MCF 10A (cell line): ENCODE results near the gene SLIT3. TPM values are rescaled to one million over a fixed set of nuclear protein-coding genes. Genes with fewer than 3 reads are reported as not detected.

Experiments used
- BruUV-seq: library from RNA; stranded (reverse); fragments of 400-500 nt; replicated peaks from 2 replicates; lab custom pipeline; 2021; lab: Mats Ljungman, UMichigan
- CTCF ChIA-PET: fragments of 300-600 bp; sonication (Branson Sonifier 250); formaldehyde crosslinking; extraction: SDS; loops from one replicate; lab custom pipeline; 2021; ENCODE audit warnings: antibody characterized with exemption, inconsistent platforms; lab: Yijun Ruan, JAX
- POLR2A ChIA-PET: fragments of 300-600, 350-650 bp; sonication (Branson Sonifier 250); formaldehyde crosslinking; extraction: SDS; loops from one replicate; lab custom pipeline; 2020; ENCODE audit warnings: antibody characterized with exemption, inconsistent platforms; lab: Yijun Ruan, JAX
- DNase-seq: peaks from one replicate; pipeline ENCODE4 v3.0.0-alpha.2; 2018; ENCODE audit not compliant: unreplicated experiment
- H3K27ac Mint-ChIP-seq: one replicate; pipeline ENCODE4 v1.8.0; 2022; ENCODE audit warnings: mild to moderate bottlenecking, low read depth, mixed read lengths; ENCODE audit not compliant: unreplicated experiment
- H3K27me3 Mint-ChIP-seq: one replicate; pipeline ENCODE4 v1.8.0; 2022; ENCODE audit warnings: mixed read lengths; ENCODE audit not compliant: insufficient read depth, unreplicated experiment
- H3K36me3 Mint-ChIP-seq: one replicate; pipeline ENCODE4 v1.8.0; 2022; ENCODE audit warnings: mild to moderate bottlenecking, moderate library complexity, mixed read lengths; ENCODE audit not compliant: insufficient read depth, unreplicated experiment
- H3K4me1 Mint-ChIP-seq: one replicate; pipeline ENCODE4 v1.8.0; 2022; ENCODE audit warnings: mixed read lengths; ENCODE audit not compliant: insufficient read depth, unreplicated experiment
- H3K4me3 Mint-ChIP-seq: one replicate; pipeline ENCODE4 v1.8.0; 2022; ENCODE audit warnings: mild to moderate bottlenecking, moderate library complexity, mixed read lengths; ENCODE audit not compliant: unreplicated experiment
- H3K9me3 Mint-ChIP-seq: one replicate; pipeline ENCODE4 v1.8.0; 2022; ENCODE audit warnings: mixed read lengths; ENCODE audit not compliant: unreplicated experiment
- CTCF ChIP-seq: fragments of 200-600 bp; IDR thresholded peaks from one replicate; pipeline ENCODE4 v1.8.0; 2022; ENCODE audit warnings: antibody characterized with exemption, mild to moderate bottlenecking; ENCODE audit not compliant: unreplicated experiment
- intact Hi-C: fragments of 100-400 bp; cut with micrococcal nuclease; formaldehyde crosslinking; loops from 2 replicates; pipeline ENCODE4 v1.14.1; 2022
- total RNA-seq: library from RNA; stranded (reverse); gene quantifications from 2 replicates; pipeline ENCODE4 v1.2.3, GENCODE V29; 2022

Gene SLIT3
- total RNA-seq, 1 experiment from 2014 or later = 0.89 TPM

DNA sequence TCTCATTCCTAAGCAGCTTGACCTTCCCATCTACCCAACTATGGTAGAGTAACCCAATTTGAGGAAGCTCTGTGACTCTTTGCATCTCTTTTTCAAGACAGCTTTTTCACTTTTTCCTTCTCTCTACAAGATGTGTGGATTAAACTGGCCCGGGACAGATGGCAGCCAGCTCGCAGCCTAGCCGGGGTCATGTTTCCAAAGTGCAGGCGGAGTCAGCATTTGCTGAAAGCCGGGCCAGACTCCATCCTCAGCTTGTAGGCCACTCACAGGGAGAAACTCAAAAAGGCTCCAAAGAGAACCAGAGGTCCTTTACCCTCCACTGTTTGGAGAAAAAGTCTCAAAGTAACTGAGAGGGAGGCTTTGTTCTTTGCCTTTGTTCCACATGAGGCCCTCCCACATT, 435.0 kb downstream of the SLIT3 start:
- ChIA-PET CTCF (interaction anchor here (0.7 kb wide), 1 partner anchor 819 kb away, joined by 3 read pairs; no protein-coding TSS in a partner anchor), POLR2A (no interaction called here)
- Mint-ChIP-seq H3K27me3 (no peaks in the 10 kb centered on the region), H3K27ac (no peak overlapping the region), H3K36me3 (no peaks in the 10 kb centered on the region), H3K4me3 (no peak overlapping the region), H3K4me1 (no peaks in the 10 kb centered on the region), H3K9me3 (no peaks in the 10 kb centered on the region)
- intact Hi-C loops = no loop called here
- no TSS peak for BruUV-seq
- DNase-seq = no peak
- no peak for TF ChIP-seq CTCF

DNA sequence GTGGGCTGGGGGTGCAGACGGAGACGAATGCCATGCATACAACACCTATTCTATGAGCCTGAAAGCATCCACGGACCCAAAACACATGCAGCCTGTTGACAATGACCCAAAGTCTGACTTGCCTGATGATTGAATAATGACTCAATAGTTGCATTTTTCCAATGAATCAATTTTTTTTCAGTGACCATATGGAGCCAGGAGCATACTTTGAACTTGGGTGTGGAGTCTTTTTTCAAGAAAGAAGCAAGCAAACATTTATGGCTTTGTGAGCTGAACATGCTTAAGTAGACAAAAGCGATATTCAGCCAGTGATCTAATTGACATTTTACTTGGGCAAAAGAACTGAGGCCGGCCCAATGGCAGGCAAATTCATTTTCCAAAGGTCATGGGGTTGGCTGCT, 437.9 kb downstream of the SLIT3 start:
- BruUV-seq = no TSS peak
- TF ChIP-seq CTCF = no peak
- H3K27me3 Mint-ChIP-seq = no peaks in the 10 kb centered on the region
- intact Hi-C loops = no loop called here
- no peaks in the 10 kb centered on the region for H3K36me3 Mint-ChIP-seq
- CTCF ChIA-PET = no interaction called here
- H3K4me3 Mint-ChIP-seq = no peak overlapping the region
- H3K4me1 Mint-ChIP-seq = no peaks in the 10 kb centered on the region
- no peak overlapping the region for H3K27ac Mint-ChIP-seq
- no peaks in the 10 kb centered on the region for H3K9me3 Mint-ChIP-seq
- no peak for DNase-seq
- POLR2A ChIA-PET = no interaction called here

GRCh38 chr5:168860503-168860902, 440.4 kb downstream of the SLIT3 start:
- H3K27ac Mint-ChIP-seq = no peak overlapping the region
- no peak for TF ChIP-seq CTCF
- no peak overlapping the region for H3K4me3 Mint-ChIP-seq
- POLR2A ChIA-PET = no interaction called here
- no peaks in the 10 kb centered on the region for H3K4me1 Mint-ChIP-seq
- CTCF ChIA-PET = no interaction called here
- H3K27me3 Mint-ChIP-seq = no peaks in the 10 kb centered on the region
- BruUV-seq = no TSS peak
- DNase-seq = no peak
- no peaks in the 10 kb centered on the region for H3K36me3 Mint-ChIP-seq
- intact Hi-C loops = no loop called here
- no peaks in the 10 kb centered on the region for H3K9me3 Mint-ChIP-seq

DNA sequence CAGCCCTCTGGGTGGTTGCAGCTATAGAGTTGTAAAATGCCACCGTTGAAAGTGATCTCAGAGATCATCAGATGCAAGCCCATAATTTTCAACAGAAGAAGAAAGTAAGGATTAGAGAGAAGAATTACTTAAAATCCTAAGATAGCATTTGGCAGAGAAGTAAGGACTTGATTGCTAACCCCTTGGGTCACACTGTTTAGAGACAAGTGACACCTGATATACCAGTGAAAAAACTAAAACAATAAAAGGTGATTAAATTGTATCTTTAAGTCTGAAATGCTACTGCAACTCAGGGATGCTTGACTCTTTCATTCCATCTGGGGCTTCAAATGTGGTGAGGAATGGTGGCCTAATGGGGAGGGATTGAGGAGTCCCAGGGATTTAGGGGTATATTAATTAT, 440.9 kb downstream of the SLIT3 start:
- H3K27me3 Mint-ChIP-seq = no peaks in the 10 kb centered on the region

More for the DNA sequence above, 440.9 kb downstream of the SLIT3 start:
- Mint-ChIP-seq H3K36me3 (no peaks in the 10 kb centered on the region), H3K4me1 (no peaks in the 10 kb centered on the region), H3K4me3 (no peak overlapping the region), H3K9me3 (no peaks in the 10 kb centered on the region), H3K27ac (no peak overlapping the region)
- no TSS peak for BruUV-seq
- CTCF ChIA-PET = no interaction called here
- no peak for TF ChIP-seq CTCF
- intact Hi-C loops = no loop called here
- no peak for DNase-seq
- POLR2A ChIA-PET = no interaction called here
